Fibroblast of lung (primary cell): ENCODE results near the gene APBB2.

Experiments used
- EZH2 ChIP-seq: IDR thresholded peaks from 2 replicates; pipeline ENCODE4 v1.5.1; 2012; ENCODE audit warnings: low read length, control low read depth, mild to moderate bottlenecking; ENCODE audit errors: missing control alignments
- TF ChIP-seq, protein P1 (sequence below), 2 donors: IDR thresholded peaks in 1 of 2; conservative IDR thresholded peaks in 1 of 2; 1 replicate in 1 of 2; 2 replicates in 1 of 2; pipeline ENCODE4 v1.5.1; 2011 to 2012; ENCODE audit warnings: low read length in 2 of 2, control low read depth in 1 of 2, inconsistent platforms in 1 of 2, low read depth in 1 of 2, mild to moderate bottlenecking in 1 of 2

DNA sequence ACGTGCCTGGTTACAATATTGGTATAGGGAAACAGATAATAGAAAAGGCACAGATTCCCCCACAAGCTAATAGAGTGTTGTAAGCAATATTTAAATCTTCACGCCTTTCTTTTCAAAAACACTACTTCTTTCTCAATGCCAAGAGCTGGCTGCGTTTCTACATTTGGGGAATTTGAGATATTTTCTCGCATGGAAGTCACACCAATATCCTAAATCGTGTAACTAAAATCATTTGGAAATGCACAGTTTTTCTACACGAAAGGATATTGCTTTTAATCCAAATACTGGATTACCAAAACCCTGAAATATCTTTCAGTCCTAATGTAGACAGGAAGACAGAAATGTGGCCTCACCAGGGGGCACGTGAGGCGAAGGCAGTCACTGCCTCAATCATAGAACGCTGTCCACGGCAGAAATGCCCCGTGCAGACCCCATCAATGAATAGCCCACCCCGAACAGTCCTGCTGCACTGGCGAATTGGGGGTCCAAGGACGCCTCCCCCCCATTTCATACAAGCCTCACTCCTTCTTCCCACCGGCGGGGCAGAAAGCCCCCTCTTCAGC is 358.0 kb downstream of the APBB2 start:
- no peak for TF ChIP-seq EZH2
- TF ChIP-seq, protein P1, sequence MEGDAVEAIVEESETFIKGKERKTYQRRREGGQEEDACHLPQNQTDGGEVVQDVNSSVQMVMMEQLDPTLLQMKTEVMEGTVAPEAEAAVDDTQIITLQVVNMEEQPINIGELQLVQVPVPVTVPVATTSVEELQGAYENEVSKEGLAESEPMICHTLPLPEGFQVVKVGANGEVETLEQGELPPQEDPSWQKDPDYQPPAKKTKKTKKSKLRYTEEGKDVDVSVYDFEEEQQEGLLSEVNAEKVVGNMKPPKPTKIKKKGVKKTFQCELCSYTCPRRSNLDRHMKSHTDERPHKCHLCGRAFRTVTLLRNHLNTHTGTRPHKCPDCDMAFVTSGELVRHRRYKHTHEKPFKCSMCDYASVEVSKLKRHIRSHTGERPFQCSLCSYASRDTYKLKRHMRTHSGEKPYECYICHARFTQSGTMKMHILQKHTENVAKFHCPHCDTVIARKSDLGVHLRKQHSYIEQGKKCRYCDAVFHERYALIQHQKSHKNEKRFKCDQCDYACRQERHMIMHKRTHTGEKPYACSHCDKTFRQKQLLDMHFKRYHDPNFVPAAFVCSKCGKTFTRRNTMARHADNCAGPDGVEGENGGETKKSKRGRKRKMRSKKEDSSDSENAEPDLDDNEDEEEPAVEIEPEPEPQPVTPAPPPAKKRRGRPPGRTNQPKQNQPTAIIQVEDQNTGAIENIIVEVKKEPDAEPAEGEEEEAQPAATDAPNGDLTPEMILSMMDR (conservative IDR thresholded peaks at IDR 0.05 in 1 of 2, IDR thresholded peaks at IDR 0.05 in 1 of 2; ENCODE audit: low read depth in 1 of 2, low read length in 2 of 2), result no peak
